GM12892 (cell line): ENCODE measurements around the gene VPS4A.

Experiments used
- POLR2A ChIP-seq: IDR thresholded peaks from 2 replicates; pipeline ENCODE4 v1.6.1; 2011; ENCODE audit warnings: low read depth, low read length, control low read depth
- POLR2AphosphoS5 ChIP-seq: IDR thresholded peaks from 2 replicates; pipeline ENCODE4 v1.6.1; 2011; ENCODE audit warnings: low read depth, low read length, control low read depth

GRCh38 chr16:69309316-69309715 lies 1.8 kb upstream of the VPS4A start:
- TF ChIP-seq POLR2A (no peak), POLR2AphosphoS5 (no peak)
